ENCODE measurements around the gene GATA5.
"Not testable (repeated sequence)": the region's sequence is repeated elsewhere in the genome, so short reads cannot be mapped to it uniquely, and the experiment has no call there.

GATA5 gene

DNA sequence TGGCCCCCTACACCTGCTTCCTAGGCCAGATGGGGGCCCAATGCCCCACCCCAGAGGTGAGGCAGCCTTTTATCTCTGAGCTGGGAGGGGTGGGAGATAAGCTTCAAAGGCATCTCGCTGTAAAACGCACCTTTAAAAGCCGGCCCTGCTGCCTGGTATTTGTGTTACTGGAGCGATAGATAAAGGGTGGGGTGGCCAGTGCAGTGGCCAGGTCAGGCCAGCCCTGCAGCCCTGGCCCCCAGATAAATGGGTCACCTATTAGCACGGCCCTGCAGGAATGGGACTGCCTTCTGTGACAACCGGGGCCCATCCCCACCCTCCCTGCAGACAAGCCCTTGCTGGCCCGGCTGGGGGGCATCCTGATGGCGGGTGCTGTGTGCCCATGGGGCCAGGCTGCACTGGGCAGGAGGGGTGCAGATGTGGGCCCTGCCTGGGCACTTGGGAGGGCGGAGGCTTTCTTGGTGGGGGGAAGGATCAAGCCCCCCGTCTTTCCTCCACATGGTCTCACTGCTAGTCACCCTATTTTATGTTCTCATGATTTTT lies 45.4 kb downstream of the GATA5 start:
- DNase-seq (ENCODE audit: low spot score): no peak

DNA sequence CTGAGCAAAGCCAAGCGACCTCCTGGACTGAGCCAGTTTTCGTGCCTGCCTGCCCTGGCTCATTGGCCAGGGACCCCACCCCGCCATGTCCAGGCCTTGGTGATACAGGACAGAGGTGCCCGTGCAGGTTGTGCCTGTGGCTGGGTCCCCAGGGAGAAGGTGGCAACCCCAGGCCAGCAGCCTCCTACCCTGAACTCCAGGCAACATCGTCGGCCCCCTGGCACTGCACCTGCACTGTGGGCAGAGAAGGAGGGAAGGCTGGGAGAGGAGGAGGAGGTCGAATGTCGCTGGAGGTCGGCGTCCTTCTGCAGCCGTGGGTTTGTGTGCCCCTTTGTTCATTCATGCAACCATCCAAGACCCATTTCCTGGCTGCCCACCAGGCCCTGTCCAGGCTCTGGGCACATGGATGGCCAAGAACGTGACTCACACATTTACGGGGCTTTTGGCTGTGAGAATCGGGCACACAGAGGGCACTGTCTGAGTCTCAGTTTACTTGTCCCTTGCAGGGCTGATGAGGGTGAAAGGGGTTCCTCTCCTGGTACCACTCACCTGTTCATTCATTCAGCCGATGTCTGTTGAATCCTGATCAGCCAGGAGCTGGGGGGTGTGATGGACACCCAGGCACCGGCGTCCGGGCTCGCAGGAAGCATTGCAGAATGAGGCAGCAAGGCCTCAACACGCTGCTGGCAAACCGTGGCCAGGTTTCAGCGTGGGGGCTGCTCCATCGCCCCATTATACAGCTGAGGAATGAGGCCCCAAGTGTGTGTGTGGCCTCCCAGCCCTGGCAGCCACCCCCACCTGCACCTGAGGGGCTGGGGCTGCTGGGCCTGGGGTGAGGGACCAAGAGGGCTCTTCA lies 46.1 kb downstream of the GATA5 start:
- no peak for DNase-seq (ENCODE audit: low spot score)

DNA sequence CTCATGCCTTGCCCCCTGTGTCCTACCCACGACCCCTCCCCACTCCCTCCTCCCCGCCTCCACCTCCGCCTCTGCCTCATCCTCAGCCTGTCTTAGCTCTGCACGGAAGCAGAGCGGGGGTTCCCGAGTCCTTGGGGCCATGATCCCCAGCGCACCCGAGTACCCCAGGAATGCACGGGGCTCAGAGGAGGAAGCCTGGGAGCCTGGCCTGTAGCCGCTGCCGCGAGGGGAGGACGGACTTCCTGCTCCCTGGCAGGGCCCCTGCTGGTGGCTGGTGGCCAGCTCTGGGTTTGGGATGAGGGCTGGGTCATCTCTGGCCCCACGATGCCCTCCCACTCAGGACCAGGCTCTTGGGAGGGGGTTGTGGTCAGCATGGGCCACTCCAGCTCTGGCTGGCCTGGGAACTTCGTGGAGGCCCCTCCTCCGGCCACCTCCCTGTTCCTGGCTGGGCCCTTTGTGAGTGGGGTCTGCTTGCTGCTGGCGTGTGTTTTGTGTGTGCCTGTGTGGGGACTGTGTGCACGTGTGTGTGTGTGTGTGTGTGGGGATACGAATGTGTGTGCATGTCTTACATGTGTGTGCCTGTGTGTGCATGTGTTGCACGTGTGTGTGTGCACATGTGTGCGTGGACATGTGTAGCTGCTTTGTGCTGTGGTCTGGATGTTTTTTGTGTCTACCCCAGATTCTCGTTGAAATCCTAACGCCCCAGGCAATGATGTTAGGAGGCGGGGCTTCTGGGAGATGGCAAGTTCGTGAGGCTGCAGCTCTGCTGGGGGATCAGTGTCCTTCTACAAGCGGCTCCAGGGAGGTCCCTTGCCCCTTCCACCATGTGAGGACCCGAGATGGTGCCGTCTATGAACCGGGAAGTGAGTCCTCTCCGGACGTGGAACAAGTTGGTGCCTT lies 47.1 kb downstream of the GATA5 start:
- no peak for DNase-seq (ENCODE audit: low spot score)

DNA sequence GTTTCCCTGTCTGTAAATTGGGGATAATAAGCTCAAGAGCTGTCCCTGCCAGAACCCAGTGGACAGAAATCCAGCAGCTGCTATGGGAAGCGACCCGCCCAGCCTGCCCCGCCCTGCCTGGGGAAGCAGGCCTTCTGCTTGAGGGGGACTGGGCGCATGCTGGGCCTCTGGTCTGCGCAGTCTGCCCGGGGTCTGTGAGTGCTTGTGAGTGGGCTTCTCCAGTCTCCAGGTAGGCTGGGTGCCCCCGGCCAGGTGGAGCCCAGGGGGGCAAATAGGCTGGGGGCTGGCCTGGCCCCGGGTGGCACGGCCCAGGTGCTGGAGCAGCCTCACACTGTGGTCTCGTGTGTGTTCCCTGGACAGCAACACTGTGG lies 47.8 kb downstream of the GATA5 start:
- DNase-seq (ENCODE audit: low spot score): no peak

DNA sequence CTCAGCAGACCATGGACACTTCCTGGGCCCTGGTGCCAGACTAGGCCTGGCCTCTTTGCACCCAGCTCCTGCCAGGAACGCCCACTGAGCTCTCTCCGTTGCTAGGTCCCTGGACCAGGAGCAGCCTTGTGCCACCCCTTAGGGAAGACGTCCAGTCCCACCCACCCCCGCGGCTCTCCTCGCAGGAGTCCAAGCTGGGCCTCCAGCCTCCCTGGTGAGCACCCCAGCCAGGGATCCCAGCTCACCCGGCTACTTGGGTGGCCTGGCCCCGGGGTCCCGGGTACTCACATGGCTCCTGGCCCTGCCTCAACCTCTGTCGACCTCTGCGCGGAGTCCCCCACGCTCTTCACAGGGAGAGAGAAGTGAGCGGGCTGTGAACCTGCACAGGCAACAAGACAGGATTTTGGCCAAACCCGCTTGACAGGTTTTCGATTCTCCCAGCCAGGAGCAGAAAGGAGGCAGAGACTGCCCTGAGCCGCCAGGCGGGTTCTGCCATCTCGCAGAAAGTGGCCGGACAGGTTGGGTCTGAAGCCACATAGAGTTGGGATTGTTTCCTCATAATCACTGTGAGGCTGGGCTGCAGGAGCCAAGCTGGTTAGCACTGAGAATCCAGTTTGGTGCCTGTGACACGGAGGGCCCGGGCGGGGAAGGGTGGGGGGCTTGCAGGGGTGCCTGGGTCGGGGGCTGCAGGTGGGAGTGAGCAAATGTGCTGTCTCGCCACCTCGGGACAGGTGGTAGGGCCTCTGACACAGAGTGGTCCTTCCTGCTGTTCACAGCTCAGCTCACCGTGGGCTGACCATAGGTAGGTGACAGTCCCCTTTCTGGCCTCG lies 48.4 kb downstream of the GATA5 start, which contains the start of gene RBBP8NL:
Gene RBBP8NL, minus strand, starts transcription at position 368 of the 830 bp plus-strand sequence. CDS start 7,892 bp downstream, outside the sequence.
- DNase-seq (ENCODE audit: low spot score): no peak

DNA sequence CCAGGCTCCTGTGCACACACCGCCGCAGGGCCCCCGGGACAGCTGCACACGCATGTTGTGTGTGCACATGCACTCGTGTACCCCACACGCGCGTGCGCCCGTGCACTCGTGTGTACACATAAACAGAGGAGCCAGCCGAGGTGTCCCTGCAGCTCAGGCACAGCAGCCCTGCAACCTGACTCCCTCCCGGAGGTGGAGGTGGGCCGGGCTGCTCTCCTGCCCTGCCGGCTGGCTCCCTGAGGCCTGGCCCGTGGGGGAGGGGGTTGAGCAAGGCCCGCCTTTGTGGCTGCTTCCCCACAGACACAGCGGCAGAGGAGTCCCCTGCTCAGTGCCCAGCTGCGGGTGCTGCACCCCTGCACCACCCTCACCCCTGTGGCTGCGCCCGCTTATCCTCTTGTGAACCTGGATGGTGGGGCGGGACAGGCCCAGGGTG lies 49.1 kb downstream of the GATA5 start:
- DNase-seq (ENCODE audit: low spot score): no peak

DNA sequence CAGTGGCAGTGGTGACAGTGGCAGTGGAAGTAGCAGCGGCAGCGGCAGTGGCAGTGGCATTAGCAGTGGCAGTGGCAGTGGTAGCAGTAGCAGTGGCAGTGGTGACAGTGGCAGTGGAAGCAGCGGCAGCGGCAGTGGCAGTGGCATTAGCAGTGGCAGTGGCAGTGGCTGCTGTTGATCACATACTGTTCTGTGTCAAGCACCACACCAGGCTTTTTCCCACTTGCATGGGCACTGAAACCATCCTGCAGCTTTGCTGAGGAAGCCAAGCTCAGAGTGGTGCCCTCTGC lies 49.8 kb downstream of the GATA5 start:
- DNase-seq (ENCODE audit: low spot score): not testable (repeated sequence)

DNA sequence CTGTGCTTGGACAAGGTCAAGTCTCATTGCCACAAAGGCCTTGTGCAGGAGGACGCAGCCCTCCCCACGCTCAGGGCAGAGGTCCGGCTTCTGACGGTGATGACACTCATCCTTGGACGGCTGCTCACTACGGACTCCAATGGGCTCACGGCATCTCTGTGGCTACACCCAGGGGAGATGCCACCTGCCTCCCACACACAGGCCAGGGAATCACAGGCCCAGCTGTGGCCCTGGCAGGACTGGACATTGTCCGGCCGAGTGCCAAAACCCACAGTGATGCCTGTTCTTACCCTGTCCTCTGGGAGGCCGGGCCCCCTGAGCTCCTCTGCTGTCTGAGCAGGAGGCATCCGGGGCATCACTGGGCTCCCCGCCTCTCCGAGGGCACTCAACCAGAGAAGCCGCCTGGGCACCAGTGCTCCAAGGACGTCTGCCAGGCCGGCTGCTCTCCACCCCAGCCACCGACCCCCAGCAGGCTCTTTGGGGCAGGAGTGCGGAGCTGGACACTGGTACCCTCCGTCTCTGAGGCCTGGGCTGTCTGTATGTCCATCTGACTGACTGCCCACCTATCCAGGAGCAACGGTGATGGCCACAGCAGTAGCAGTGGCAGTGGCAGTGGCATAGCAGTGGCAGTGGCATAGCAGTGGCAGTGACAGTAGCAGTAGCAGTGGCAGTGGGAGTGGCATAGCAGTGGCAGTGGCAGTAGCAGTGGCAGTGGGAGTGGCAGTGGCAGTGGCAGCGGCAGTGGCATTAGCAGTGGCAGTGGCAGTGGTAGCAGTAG lies 50.3 kb downstream of the GATA5 start:
- no peak for DNase-seq (ENCODE audit: low spot score)

DNA sequence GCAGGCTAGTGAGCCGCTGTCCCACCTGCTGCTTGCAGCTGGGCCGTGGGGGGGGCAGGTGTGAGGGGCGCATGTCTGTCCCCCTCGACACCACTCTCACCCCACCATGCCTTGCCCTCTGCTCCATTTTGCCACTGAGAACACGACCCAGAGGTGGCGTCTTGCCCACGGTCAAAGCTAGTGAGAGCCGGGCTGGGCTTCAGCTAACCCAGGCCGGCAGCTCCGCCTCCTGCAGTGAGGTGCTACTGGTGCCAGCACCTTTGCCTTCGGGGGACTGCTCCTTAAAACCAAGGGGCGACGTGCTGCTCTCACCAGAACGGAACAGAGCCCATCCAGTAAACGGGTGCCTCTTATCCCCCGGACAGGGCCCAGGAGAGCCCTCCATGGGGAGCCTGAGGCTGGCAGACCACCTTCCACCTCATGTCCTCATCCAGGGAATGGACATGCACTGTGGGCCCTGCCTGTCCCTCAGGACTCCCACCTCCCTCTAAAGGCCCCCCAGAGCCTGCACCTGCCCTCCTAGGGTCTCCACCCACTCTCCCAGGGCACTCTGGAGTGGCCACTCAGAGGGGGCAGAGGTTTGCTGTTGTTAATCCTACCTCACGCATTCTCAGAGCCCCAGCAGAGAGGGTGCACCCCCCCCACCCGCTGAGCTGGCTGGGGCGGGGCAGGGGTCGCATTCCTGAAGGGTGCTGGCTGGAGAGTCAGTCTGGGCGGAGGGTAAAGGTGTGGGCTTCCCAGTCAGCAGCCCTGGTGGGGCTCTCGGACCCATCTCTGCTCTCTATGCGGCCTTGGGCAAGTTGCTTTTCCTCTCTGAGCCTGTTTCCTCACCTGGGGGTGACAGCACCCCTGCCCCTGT lies 51.3 kb downstream of the GATA5 start:
- DNase-seq (ENCODE audit: low spot score): no peak

DNA sequence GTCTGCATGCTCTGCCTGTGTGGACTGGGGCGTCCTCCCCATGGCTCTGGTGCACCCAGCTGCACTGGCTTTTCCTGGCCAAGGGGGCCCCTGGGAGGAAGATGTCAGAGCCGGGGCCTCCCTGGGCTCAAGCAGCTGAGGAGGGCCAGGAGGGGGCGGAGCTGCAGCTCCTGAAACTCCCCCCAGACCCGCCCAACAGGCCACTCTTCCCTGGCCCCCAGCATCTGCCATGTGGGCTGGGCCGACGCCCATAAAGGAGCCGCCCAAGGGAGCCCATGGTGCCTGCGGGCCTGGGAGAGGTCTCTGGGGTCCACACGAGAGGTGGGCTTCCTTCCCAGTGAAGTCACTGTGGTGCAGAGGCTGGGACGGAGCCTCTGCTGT lies 52.5 kb downstream of the GATA5 start:
- DNase-seq (ENCODE audit: low spot score): no peak

DNA sequence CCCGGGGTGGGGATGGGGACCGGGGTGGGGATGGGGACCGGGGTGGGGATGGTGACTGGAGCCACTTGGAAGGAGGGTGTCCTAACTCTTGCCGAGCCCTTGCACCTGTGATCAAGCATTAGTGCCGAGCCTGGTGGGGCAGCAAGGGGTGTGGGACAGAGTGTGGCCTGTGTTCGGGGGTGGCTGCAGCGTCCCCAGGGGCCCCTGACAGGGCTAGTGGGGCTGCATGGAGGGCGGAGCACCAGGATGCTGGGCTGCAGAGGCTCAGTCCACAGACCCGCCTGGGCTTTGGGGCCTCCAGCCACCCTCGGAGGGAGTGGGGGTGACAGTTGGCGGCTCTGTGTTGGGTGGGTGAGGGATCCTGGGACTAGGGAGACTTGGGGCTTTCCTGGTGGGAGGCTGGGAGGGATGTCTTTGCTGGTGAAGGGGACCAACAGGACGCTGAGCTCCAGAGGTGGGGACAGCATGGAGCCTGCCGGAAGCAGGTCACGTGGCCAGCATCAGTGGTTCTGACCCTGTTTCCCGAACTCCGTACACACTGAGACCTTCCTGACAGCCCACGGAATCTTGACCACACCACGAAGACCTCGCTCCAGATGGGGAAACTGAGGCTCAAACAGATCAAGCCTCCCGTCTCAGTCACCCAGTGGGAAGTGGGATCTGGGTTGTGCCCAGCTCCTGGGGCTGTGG lies 53.0 kb downstream of the GATA5 start:
- no peak for DNase-seq (ENCODE audit: low spot score)

DNA sequence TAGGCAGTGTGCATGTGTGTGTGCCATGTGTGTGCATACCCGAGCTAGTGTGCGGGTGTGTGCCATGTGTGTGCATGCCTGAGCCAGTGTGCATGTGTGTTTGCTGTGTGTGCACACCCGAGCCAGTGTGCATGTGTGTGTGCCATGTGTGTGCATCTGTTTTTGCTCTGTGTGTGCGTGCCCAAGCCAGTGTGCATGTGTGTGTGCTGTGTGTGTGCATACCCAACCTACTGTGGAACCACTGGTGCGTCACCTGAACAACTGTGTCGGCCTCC lies 54.1 kb downstream of the GATA5 start:
- DNase-seq (ENCODE audit: low spot score): no peak

DNA sequence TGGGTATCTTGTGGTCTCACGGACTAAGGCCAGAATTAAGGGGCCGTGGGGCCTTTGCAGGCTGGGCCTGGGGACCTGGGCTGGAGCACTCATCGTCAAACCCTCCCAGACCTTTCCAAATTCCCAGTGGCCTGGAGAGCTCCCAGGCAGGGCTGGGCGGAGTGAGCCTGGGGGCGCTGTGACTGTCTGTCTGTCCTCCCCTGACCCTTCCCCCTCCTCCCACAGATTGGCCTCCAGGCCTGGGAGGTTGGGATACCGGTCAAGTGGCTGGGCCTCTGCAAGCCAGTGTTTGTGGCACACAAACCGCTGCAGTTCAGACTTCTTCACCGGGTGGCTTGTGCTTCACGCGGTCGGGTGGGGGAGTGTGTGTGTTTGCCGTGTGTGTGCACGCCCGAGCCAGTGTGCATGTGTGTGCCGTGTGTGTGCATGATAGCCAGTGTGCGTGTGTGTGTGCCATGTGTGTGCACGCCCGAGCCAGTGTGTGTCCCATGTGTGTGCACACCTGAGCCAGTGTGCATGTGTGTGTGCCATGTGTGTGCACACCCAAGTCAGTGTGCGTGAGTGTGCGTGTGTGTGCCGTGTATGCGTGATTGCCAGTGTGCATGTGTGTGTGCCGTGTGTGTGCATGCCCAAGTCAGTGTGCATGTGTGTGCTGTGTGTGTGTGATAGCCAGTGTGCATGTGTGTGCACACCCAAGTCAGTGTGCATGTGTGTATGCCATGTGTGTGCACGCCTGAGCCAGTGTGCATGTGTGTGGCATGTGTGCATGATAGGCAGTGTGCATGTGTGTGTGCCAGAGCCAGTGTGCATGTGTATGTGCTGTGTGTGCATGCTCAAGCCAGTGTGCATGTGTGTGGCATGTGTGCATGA lies 54.7 kb downstream of the GATA5 start:
- no peak for DNase-seq (ENCODE audit: low spot score)

DNA sequence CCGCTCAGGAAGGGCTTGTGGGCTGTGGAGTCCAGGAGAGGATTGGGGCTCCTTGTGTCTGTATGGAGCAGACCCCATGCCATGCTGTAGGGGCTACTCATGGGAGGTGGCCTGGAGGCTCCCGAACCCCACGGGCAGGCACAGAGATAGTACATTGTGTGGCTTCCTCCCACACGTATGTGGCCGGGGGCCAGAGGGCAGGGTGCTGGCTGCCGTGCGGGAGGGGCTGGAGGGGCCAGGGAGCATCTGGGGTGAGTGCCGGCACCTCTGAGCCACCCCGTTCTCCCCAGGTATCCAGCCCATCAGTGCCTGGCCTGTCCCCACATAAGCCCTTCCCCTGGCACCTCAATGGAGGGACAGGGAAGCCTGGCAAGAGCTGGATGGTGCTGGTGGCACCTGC lies 56.0 kb downstream of the GATA5 start:
- no peak for DNase-seq (ENCODE audit: low spot score)

DNA sequence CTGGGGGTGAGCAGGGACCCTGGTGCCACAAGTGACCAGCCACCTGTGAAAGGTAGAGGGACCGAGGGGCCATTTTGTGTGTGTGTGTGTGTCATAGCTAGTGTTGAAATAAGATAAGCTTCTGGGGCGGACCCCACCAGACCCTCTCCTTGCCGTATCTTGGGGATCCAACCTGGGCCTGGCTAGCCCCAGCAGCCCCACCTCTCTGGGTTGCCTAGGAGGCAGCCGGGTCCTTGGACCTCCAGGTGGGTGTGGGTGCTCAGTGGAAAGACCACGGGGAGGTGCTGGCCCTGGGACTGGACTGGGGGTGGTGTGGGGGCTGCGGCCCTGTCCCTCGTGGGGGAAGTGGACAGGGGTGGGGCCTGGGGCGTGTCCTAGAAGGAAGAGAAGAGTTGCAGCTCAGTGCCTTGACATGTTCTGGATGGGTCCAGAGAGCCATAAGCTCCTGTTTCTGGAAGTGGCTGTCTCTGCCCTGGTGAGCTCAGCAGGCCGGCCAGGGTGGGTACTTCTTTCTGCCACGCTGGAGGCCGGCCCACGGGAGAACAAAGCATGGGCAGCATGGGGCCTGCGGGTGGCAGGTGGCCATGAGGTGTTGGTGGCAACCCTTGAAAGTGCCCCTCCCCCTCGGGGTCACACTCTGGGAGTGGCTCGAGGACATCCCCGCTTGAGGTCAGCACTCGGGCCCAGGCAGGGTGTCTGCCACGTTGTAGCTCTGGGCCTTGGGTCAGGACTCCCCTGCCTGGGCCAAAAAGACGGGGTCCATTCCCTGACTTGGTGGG lies 56.9 kb downstream of the GATA5 start:
- DNase-seq (ENCODE audit: low spot score): no peak

DNA sequence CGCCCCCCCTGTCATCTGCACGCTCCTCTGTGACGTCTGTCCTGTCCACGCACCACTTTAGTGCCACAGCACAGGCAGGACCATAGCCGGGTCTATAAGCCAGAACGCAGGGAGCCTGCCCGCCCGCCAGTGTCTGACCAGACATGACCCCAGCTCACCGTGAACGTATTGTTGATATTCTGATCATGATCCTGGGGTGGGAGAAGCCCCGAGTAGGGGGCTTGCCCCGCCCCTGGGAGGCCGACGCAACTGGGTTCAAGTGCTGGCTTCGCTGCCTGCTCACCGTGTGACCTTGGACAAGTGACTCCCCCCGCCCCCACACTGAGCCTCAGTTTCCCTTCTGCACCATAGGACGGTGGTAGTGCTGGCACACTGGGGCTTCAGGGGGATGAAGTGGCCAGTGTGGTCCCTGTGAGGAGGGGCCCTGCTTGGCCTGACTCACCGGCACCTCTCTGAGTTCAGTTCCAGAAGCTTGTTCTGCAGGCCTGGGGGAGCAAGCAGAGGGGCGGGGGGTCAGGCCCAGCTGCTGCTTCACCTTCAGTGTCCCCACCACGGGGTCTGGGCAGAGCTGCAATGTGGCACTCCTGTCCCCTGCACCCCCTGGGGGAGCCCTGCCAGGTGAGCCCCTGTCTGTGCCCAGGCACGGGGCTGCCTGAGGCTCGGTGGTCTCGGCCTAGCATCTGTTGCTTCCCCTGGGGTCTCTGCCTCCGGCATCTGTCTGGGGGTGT lies 57.6 kb downstream of the GATA5 start:
- DNase-seq (ENCODE audit: low spot score): no peak
